ENCODE results near the gene PRSS35.
"Not testable (repeated sequence)": the region's sequence is repeated elsewhere in the genome, so short reads cannot be mapped to it uniquely, and the experiment has no call there.

Gene PRSS35

GRCh38 chr6:83480470-83480869 lies 31.9 kb upstream of the PRSS35 start:
- H3K36me3 ChIP-seq (ENCODE audit: control insufficient read depth, insufficient read depth, low read length): no peaks in the 10 kb centered on the region
- no peak overlapping the region for H2BK120ac ChIP-seq (ENCODE audit: low read depth, low read length)
- WGBS (ENCODE audit: extremely low coverage, insufficient coverage, low lambda C conversion rate): no CpG with 5 or more reads among the region's 1 CpG
- H4K8ac ChIP-seq (ENCODE audit: low read depth, low read length): no peak overlapping the region
- H3K4me1 ChIP-seq (ENCODE audit: control insufficient read depth, low read depth, low read length): no peaks in the 10 kb centered on the region
- no peak overlapping the region for H4K5ac ChIP-seq (ENCODE audit: low read length)
- no peaks in the 10 kb centered on the region for H3K79me2 ChIP-seq (ENCODE audit: control insufficient read depth, insufficient read depth, low read length)
- H3K4me3 ChIP-seq (ENCODE audit: low read length): no peak overlapping the region
- no peak overlapping the region for H2AK5ac ChIP-seq (ENCODE audit: low read length)
- H3K18ac ChIP-seq (ENCODE audit: low read length): no peak overlapping the region
- no peak overlapping the region for H3K27ac ChIP-seq (ENCODE audit: low read depth, low read length)
- H3K79me1 ChIP-seq (ENCODE audit: low read length): no peaks in the 10 kb centered on the region
- no peak for DNase-seq
- H3K9ac ChIP-seq (ENCODE audit: low read length): no peak overlapping the region
- no peak overlapping the region for H2BK5ac ChIP-seq (ENCODE audit: low read length)
- H3K23ac ChIP-seq (ENCODE audit: low read length): no peak overlapping the region
- no peak overlapping the region for H3K4me2 ChIP-seq (ENCODE audit: low read length)
- H3K4ac ChIP-seq (ENCODE audit: low read depth, low read length): no peak overlapping the region
- H3K56ac ChIP-seq (ENCODE audit: low read length): no peak overlapping the region
- no peak overlapping the region for H2BK15ac ChIP-seq (replicated peaks; ENCODE audit: low read depth)
- H3K27me3 ChIP-seq (ENCODE audit: insufficient read depth, low read length, poor library complexity): no peaks in the 10 kb centered on the region

DNA sequence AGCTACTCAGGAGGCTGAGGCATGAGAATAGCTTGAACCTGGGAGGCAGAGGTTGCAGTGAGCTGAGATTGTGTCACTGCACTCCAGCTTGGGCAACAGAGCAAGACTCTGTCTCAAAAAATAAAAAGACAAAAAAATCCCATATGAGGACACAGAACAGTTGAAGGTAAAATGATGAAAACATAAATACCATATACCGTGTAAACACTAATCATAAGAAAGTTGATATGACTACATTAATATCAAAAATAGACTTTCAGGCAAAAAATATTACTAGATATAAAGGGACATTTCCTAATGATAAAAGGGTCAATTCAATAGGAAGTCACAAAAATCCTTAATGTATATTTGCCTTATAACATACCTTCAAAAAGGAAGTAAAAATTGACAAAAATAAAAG lies 30.4 kb upstream of the PRSS35 start:
- H3K36me3 ChIP-seq (ENCODE audit: control insufficient read depth, insufficient read depth, low read length); H3K56ac ChIP-seq (ENCODE audit: low read length); H4K8ac ChIP-seq (ENCODE audit: low read depth, low read length); H3K27ac ChIP-seq (ENCODE audit: low read depth, low read length); H3K79me1 ChIP-seq (ENCODE audit: low read length); H2BK5ac ChIP-seq (ENCODE audit: low read length); H3K4me3 ChIP-seq (ENCODE audit: low read length); H3K18ac ChIP-seq (ENCODE audit: low read length); H4K5ac ChIP-seq (ENCODE audit: low read length); H2BK120ac ChIP-seq (ENCODE audit: low read depth, low read length); H3K9ac ChIP-seq (ENCODE audit: low read length); H3K4me2 ChIP-seq (ENCODE audit: low read length); H2AK5ac ChIP-seq (ENCODE audit: low read length); H3K27me3 ChIP-seq (ENCODE audit: insufficient read depth, low read length, poor library complexity); DNase-seq; H2BK15ac ChIP-seq (replicated peaks; ENCODE audit: low read depth); H3K4me1 ChIP-seq (ENCODE audit: control insufficient read depth, low read depth, low read length); H3K79me2 ChIP-seq (ENCODE audit: control insufficient read depth, insufficient read depth, low read length); H3K23ac ChIP-seq (ENCODE audit: low read length); H3K4ac ChIP-seq (ENCODE audit: low read depth, low read length): not testable (repeated sequence)
- WGBS (ENCODE audit: extremely low coverage, insufficient coverage, low lambda C conversion rate): no CpG with 5 or more reads among the region's 1 CpG

- H3K4me1 ChIP-seq (ENCODE audit: control insufficient read depth, low read depth, low read length): no peaks in the 10 kb centered on the region
- no peaks in the 10 kb centered on the region for H3K79me2 ChIP-seq (ENCODE audit: control insufficient read depth, insufficient read depth, low read length)
- no peak overlapping the region for H2BK120ac ChIP-seq (ENCODE audit: low read depth, low read length)
- no peak overlapping the region for H2BK15ac ChIP-seq (replicated peaks; ENCODE audit: low read depth)
- H3K18ac ChIP-seq (ENCODE audit: low read length): no peak overlapping the region
- no CpG with 5 or more reads among the region's 2 CpGs for WGBS (ENCODE audit: extremely low coverage, insufficient coverage, low lambda C conversion rate)
- H3K4me2 ChIP-seq (ENCODE audit: low read length): no peak overlapping the region
- no peak for DNase-seq
- no peak overlapping the region for H3K56ac ChIP-seq (ENCODE audit: low read length)
- no peak overlapping the region for H4K5ac ChIP-seq (ENCODE audit: low read length)
- H2BK5ac ChIP-seq (ENCODE audit: low read length): no peak overlapping the region
- H3K9ac ChIP-seq (ENCODE audit: low read length): no peak overlapping the region
- H2AK5ac ChIP-seq (ENCODE audit: low read length): no peak overlapping the region
- H3K4ac ChIP-seq (ENCODE audit: low read depth, low read length): no peak overlapping the region
- H3K79me1 ChIP-seq (ENCODE audit: low read length): no peaks in the 10 kb centered on the region
- H3K23ac ChIP-seq (ENCODE audit: low read length): no peak overlapping the region
- H3K27me3 ChIP-seq (ENCODE audit: insufficient read depth, low read length, poor library complexity): no peaks in the 10 kb centered on the region
- H3K27ac ChIP-seq (ENCODE audit: low read depth, low read length): no peak overlapping the region
- no peaks in the 10 kb centered on the region for H3K36me3 ChIP-seq (ENCODE audit: control insufficient read depth, insufficient read depth, low read length)
- H3K4me3 ChIP-seq (ENCODE audit: low read length): no peak overlapping the region
- no peak overlapping the region for H4K8ac ChIP-seq (ENCODE audit: low read depth, low read length)
Measured at GRCh38 chr6:83488448-83488847, 23.9 kb upstream of the PRSS35 start.

DNA sequence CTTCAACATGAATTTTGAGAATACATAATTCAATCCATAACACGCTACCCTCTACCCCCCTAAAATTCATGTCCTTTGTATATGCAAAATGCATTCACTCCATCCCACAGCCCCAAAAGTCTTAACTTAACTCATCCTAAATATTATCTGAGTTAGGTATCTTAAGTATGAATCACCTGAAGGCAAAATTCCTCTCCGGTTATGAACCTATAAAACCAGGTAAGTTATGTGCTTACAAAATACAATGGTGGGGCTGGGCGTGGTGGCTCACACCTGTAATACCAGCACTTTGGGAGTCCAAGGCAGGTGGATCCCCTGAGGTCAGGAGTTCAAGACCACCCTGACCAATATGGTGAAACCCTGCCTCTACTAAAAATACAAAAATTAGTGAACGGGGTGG lies 23.5 kb upstream of the PRSS35 start:
- Histone ChIP-seq H4K8ac (ENCODE audit: low read depth, low read length) (no peak overlapping the region), H4K5ac (ENCODE audit: low read length) (no peak overlapping the region)

DNA sequence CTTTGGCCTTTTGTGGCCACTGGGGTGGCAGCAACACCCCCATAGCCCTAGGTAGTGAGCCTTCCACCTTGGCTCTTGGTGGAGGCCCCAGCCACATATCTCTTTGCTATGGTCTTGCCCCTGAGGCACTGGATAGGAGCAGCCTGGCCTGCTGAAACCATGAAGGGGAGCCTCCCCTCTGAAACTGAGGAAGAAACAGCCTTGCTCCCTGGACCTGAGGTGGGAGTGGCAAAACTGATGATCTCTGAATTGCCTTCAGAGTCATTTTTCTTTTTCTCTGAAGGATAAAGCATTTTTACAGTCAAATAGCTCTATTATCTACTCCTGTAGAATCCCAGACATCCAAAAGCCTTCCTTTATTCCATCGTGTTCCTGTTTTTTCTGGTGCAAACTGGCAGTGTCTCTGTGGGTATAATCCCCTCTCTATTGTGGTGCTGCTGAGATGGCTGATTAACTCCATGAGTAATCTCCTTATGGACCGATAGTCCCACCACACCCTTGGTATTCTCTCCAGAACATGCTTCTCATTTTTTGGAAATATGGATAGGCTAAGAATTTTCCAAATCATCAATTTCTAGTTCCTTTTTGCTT lies 22.0 kb upstream of the PRSS35 start:
- Histone ChIP-seq H3K79me1 (ENCODE audit: low read length) (no peaks in the 10 kb centered on the region), H2BK15ac (replicated peaks; ENCODE audit: low read depth) (no peak overlapping the region), H3K23ac (ENCODE audit: low read length) (no peak overlapping the region), H3K79me2 (ENCODE audit: control insufficient read depth, insufficient read depth, low read length) (no peaks in the 10 kb centered on the region), H3K36me3 (ENCODE audit: control insufficient read depth, insufficient read depth, low read length) (no peaks in the 10 kb centered on the region), H3K18ac (ENCODE audit: low read length) (no peak overlapping the region), H2BK5ac (ENCODE audit: low read length) (no peak overlapping the region), H3K27ac (ENCODE audit: low read depth, low read length) (no peak overlapping the region), H2BK120ac (ENCODE audit: low read depth, low read length) (no peak overlapping the region), H2AK5ac (ENCODE audit: low read length) (no peak overlapping the region), H3K27me3 (ENCODE audit: insufficient read depth, low read length, poor library complexity) (no peaks in the 10 kb centered on the region), H3K4me2 (ENCODE audit: low read length) (no peak overlapping the region), H3K4me3 (ENCODE audit: low read length) (no peak overlapping the region), H4K8ac (ENCODE audit: low read depth, low read length) (no peak overlapping the region), H4K5ac (ENCODE audit: low read length) (no peak overlapping the region), H3K56ac (ENCODE audit: low read length) (no peak overlapping the region), H3K9ac (ENCODE audit: low read length) (no peak overlapping the region), H3K4me1 (ENCODE audit: control insufficient read depth, low read depth, low read length) (no peaks in the 10 kb centered on the region), H3K4ac (ENCODE audit: low read depth, low read length) (no peak overlapping the region)
- no CpG with 5 or more reads among the region's 2 CpGs for WGBS (ENCODE audit: extremely low coverage, insufficient coverage, low lambda C conversion rate)
- no peak for DNase-seq

More for the DNA sequence above, 23.5 kb upstream of the PRSS35 start:
- no peak overlapping the region for H3K18ac ChIP-seq (ENCODE audit: low read length)
- H2BK15ac ChIP-seq (replicated peaks; ENCODE audit: low read depth): no peak overlapping the region
- no peak overlapping the region for H2BK5ac ChIP-seq (ENCODE audit: low read length)
- H3K36me3 ChIP-seq (ENCODE audit: control insufficient read depth, insufficient read depth, low read length): no peaks in the 10 kb centered on the region
- H2BK120ac ChIP-seq (ENCODE audit: low read depth, low read length): no peak overlapping the region
- no peak overlapping the region for H3K27ac ChIP-seq (ENCODE audit: low read depth, low read length)
- no peaks in the 10 kb centered on the region for H3K79me2 ChIP-seq (ENCODE audit: control insufficient read depth, insufficient read depth, low read length)
- DNase-seq: no peak
- H3K56ac ChIP-seq (ENCODE audit: low read length): no peak overlapping the region
- H2AK5ac ChIP-seq (ENCODE audit: low read length): no peak overlapping the region
- no peak overlapping the region for H3K4ac ChIP-seq (ENCODE audit: low read depth, low read length)
- H3K79me1 ChIP-seq (ENCODE audit: low read length): no peaks in the 10 kb centered on the region
- WGBS (ENCODE audit: extremely low coverage, insufficient coverage, low lambda C conversion rate): 100% methylated on average over 1 of the region's 4 CpGs
- no peak overlapping the region for H3K9ac ChIP-seq (ENCODE audit: low read length)
- no peak overlapping the region for H3K23ac ChIP-seq (ENCODE audit: low read length)
- H3K27me3 ChIP-seq (ENCODE audit: insufficient read depth, low read length, poor library complexity): no peaks in the 10 kb centered on the region
- H3K4me2 ChIP-seq (ENCODE audit: low read length): no peak overlapping the region
- H3K4me3 ChIP-seq (ENCODE audit: low read length): no peak overlapping the region
- no peaks in the 10 kb centered on the region for H3K4me1 ChIP-seq (ENCODE audit: control insufficient read depth, low read depth, low read length)

DNA sequence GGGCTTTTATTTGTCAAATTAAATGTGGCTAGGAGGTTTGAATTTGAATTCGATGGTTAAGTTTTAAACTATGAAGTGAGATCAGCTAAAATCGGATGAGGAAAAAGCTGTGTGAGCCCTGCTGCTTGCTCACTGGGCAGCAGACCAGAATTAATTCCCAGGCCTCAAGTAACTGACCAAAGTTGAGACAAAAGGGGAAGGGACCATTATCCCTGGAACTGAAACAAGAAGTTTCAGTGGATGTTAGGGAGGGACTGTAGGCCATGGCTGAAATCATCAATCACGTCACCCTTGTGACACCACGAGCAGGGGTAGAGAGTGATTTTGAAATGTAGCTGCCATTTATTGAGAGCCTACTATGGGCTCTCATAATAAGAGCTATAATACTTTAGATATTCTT lies 7.0 kb upstream of the PRSS35 start:
- 100% methylated on average over 1 of the region's 4 CpGs for WGBS (ENCODE audit: extremely low coverage, insufficient coverage, low lambda C conversion rate)
- Histone ChIP-seq H3K23ac (ENCODE audit: low read length) (no peak overlapping the region), H4K8ac (ENCODE audit: low read depth, low read length) (no peak overlapping the region), H2AK5ac (ENCODE audit: low read length) (no peak overlapping the region), H3K18ac (ENCODE audit: low read length) (no peak overlapping the region), H3K9ac (ENCODE audit: low read length) (no peak overlapping the region), H3K79me1 (ENCODE audit: low read length) (no peaks in the 10 kb centered on the region), H3K56ac (ENCODE audit: low read length) (no peak overlapping the region), H2BK15ac (replicated peaks; ENCODE audit: low read depth) (no peak overlapping the region), H3K4me1 (ENCODE audit: control insufficient read depth, low read depth, low read length) (no peaks in the 10 kb centered on the region), H3K79me2 (ENCODE audit: control insufficient read depth, insufficient read depth, low read length) (no peaks in the 10 kb centered on the region), H3K4ac (ENCODE audit: low read depth, low read length) (no peak overlapping the region), H3K4me2 (ENCODE audit: low read length) (no peak overlapping the region), H2BK120ac (ENCODE audit: low read depth, low read length) (no peak overlapping the region), H4K5ac (ENCODE audit: low read length) (no peak overlapping the region), H3K36me3 (ENCODE audit: control insufficient read depth, insufficient read depth, low read length) (no peaks in the 10 kb centered on the region), H3K4me3 (ENCODE audit: low read length) (no peak overlapping the region), H2BK5ac (ENCODE audit: low read length) (no peak overlapping the region), H3K27ac (ENCODE audit: low read depth, low read length) (no peak overlapping the region), H3K27me3 (ENCODE audit: insufficient read depth, low read length, poor library complexity) (no peaks in the 10 kb centered on the region)
- no peak for DNase-seq
